ENCODE measurements around the gene DUSP5.

DUSP5 gene

DNA sequence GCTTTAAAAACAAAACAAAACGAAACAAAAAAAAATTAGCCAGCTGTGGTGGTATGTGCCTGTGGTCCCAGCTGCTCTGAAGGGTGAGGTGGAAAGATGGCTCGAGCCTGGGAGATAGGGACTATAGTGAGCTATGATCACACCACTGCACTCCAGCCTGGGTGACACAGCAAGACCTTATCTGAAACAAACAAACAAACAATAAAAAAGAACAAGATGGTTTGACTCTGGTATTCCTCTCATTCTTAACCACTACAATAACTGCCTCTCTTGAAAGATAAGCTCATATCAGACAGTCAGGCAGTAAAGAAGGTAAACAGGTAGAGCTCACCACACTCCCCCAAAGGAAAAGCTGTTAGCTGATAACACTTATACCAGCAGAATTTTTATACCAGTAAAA is 14.1 kb upstream of the DUSP5 start:
- DNase-seq, result no peak

DNA sequence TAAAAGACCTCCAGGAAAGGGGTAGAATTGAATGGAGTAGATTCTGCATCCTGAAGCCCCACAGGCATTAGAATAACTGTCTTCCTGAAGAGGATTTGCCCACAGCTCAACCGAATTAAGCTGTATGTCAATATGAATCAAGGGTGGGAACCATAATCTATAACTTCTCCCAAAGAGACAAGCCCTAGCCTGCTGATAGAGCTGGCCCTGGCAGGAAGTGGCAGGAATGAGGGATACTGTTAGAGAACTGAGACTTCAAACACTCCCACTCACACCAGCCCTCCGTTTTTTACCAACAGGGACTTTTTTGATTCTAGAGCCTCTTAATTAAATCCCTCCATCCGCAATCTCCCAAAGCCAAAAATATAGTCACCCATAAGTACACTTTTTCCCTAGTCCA is 12.2 kb upstream of the DUSP5 start:
- DNase-seq, result no peak

GRCh38 chr10:110486680-110487410 is 10.9 kb upstream of the DUSP5 start:
- DNase-seq, result no peak

DNA sequence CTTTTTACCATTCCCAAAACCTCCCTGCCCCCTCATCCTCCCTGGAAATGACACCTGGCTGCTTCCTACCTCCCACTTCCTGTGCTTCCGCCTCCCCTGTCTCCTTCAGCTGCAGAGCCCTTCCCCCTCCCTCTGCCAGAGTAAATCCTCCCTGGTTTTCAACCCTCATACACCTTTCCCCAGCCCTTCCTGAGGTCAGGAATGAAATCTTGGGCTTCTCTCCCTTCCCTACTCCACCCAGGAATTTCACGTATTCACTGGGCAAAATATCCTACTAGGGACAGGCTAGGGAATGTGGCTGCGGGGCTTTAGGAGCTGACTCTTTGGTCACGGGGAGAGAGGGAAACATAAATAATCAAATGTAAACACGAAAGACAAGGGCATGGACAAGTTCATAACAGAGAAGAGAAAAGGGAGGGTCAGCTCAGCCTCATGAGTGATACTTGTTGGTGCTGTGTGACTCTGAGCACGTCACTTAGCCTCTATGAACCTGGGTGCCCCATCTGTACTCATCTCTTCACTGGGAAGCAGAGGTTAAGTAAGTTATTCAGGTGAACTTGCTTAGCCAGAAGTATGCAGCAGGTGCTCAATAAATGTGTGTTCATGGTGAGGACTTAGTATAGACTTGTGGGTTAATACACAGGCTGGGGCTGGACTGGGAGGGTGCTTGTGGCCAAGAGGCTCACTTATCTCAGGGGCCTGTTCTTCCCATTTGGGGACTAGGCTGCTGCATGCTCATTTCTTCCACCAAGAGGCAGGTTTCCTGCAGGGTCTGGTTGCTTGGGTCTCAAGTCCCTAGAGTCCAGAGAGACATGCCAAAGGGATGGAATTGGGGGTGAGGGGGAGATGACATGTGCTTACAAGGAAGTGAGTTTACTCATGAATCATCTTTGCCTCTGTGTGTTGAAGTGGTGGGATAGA is 10.0 kb upstream of the DUSP5 start:
- no peak for DNase-seq

- no peak for DNase-seq
Measured at GRCh38 chr10:110488332-110488681, 9.4 kb upstream of the DUSP5 start.

DNA sequence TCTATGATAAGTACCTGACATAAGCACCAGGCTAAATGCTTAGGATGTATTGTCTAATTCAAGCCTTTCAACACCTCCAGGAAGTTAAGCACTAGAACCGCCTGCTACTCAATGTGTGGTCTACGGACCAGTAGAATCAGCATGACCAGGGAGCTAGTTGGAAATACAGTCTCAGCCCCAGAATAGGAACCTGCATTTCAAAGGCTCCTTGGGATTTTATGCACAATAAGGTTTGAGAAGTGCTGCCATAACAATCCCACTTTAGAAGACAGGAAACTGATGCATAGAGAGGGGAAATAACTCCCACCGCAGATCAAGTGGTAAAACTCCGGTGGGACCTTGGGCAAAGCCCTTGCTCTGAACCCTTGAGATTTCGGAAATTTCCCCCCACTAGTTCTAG is 8.8 kb upstream of the DUSP5 start:
- DNase-seq, result no peak

- DNase-seq, result no peak
Measured at GRCh38 chr10:110490640-110491039, 7.1 kb upstream of the DUSP5 start.

DNA sequence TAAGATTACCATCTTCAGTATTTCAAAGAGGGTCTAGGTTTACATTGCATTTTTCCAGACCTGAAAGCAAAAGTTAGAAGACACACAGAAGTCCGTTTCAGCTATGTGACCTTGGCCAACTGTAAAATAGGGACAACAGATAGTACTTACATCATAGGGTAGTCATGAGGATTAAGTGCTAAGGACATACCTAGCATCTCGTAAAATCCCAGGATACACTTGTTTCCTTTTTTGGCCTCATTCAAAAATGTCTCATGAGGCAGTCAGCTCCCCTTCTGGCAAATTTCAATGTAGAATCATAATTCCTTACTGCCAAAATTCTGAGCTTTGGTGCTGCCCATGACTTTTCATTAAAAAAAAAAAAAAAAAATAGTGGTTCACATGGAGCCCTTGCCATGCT is 6.4 kb upstream of the DUSP5 start:
- DNase-seq, result no peak

DNA sequence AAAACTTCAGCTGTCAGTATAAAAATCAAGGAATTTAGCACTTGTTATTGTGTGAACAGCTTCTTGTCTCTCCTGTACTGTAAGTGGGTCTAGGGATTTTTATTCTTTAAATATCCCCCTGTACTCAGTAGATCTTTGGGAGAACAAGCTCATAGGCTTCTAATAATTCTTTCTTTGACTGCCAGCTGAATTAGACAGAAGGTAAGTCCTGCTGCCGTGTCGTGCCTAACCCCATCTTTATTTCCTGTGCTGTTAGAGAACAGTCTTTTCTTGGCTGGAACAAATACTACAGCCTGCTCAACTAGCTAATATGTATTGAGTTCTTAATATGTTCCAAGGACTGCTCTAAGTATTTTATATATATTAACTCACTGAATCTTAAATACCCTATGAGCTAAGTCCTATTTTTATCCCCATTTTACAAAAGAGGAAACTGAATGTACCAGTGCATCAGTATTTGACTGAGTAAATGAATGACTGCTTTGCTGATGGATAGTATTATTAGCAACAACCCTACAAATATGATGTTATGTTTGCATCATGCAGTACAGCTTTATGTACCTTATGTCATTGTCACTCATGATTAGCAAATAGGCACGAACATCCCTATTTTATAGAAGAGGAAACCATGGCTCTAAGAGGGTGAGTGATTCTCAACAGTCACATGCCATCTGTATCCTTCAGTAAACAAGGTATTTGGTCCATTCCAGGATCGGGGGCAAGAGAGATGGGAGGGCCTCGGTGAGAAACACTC is 5.5 kb upstream of the DUSP5 start:
- no peak for DNase-seq

DNA sequence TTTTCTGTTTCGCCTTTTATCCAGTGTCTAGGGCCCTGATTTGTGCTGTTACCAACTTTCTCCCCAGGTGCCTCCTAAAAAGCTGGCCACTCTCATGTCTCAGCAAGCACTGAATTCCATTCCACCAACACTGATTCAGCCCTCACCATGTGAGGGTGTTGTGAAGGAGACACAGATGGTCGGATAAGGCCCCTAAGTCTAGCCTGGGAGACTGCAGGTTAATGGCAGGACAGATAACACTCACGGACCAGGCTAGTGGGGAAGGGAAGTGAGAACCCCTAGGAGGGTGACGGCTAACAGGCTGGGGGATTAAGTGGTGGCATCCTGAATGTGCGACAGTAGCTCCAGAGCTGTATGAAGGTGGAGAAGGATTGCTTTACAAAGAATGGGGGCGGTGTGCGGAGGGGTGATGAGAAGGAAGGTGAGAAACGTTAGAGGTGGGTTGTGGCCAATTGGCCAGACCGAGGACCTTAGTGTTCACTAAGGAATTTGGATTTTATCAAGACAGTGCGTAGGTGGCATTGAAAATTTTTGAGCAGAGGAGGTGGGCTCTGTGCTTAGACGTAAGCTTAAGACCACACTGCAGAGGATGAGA is 3.8 kb upstream of the DUSP5 start:
- DNase-seq, result no peak

- DNase-seq, result no peak
Measured at GRCh38 chr10:110494532-110494931, 3.2 kb upstream of the DUSP5 start.

DNA sequence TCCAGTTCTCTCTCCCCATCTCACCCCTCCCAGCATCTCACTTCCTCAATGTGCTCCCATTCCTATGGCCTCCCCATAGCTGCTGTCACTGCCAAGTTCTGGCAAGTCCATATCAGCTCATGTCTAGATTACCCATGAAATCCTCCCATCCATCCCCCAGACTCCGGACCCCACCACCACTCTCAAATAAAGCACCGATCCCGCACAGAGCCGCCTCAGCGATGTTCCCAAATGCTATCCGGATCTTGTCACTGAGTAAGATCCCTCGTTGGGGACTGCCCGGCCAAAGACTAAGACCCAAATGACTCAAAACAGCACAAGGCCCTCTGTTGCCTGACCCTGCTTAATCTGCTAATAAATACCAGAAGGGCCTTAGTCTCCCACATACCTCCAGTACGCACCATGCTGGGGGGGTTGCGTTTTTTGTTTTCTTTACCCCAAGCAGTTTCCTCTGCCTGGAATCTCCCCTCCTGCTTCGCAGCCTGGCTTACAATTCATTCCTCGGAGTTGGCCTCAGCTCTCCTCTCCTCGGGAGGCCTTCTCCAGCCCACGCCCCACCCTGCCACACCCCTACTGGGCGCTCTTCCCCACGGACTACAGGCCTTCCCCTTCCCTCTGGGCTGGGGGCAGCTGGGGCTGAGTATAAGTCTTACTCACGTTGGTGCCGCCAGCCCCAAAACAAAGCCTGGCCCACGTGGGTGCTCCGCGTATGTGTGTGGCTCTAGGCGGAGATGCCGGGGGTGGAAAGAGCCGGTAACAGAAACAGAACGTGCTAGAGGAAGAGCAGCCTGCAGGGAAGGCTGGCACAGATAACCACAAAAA is 1.8 kb upstream of the DUSP5 start:
- DNase-seq, result no peak

DNA sequence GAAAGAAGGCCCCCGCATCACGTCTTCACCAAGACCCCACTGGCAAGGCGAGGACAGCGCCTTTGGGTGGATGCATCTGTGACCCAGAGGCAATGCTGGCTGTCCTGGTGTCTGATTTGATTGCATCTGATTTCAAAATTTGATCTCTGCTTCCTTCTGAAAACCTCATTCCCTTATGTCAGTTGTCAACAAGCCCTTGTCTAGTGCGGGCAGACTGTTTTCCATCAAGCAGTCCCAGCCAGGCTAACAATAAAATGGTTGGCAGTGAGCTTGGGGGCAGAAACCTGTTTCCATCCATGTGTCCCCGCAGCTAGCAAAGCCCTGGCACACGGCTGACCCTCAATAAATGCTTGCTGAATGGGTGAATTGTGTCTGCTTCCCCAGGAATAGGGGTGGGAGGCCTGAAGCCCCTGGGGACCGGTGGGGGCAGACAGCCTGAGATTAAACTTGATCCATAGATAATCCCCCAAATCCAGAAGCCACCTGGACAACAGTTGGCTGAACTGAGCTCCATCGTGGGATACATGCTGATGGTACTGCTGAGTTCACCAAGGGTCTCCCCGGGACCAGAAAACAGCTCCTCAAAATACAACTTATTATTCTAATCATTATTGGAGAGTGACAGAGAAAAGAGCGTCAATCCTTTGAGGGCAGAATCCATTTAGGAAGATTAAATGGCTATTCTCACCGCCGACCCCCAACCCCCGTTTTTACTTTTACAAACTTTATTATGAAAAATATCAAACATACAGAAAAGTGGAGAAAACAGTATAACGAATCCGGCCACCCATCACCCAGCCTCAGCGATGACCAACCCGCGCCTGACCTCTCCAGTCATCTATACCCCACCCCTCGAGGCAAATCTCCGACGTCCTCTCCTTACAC is 912 bp upstream of the DUSP5 start:
- DNase-seq, result no peak

- DNase-seq, result no peak
Measured at GRCh38 chr10:110498087-110498981, 627 bp downstream of the DUSP5 start.

- DNase-seq, result peak; percentile 54
Measured at GRCh38 chr10:110498982-110499795, 1.5 kb downstream of the DUSP5 start.

DNA sequence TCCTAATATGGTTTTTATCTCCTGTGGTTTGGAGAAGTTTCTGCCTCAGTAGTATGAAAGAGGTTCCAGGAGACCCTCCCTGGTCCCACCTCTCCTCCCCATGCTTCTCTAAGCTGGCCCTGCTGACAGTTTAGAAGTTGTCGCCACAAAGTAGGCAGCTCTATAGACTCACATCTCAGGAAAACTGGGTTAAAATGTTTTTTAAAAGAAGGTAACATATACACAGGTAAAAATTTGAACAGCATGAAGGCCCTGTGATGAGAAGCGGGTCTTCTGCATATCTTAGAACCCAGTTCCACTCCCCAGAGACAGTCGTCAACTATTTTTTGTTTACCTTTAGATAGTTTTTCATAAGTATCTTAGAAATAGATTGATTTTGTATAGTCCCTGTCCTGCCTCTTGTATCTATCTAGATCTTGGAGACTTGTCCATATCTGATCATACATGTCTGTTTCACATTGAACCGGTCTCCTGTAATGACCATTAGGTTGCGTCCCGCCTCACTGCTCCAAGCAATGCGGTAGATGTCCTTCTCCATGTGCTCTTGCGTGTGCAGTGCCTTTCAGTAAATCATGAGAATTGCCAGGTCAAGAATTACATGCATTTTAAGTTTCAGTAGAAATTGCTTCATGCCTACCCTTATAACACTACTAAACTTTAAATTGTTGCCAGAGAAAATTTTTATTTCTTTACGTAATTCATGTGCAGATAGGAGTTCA is 2.2 kb downstream of the DUSP5 start:
- no peak for DNase-seq

DNA sequence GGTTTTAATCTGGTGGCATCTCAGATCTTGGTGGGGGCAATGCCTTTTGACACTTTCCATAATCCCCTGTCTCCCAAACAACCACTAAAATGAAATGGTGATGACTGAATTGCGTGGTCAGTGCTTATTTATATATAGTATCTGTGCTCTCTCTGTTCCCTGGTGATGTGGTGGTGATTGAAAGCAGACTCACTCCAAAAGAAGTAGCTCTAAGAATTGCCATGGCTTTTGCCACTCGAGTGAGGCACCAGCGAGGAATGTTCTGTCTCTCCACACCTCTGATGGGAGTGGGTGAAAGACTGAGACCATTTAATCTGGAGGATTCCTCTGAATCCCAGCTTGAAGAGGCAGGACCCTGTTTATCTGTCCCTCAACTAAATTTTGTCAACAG is 2.8 kb downstream of the DUSP5 start:
- DNase-seq, result no peak

DNA sequence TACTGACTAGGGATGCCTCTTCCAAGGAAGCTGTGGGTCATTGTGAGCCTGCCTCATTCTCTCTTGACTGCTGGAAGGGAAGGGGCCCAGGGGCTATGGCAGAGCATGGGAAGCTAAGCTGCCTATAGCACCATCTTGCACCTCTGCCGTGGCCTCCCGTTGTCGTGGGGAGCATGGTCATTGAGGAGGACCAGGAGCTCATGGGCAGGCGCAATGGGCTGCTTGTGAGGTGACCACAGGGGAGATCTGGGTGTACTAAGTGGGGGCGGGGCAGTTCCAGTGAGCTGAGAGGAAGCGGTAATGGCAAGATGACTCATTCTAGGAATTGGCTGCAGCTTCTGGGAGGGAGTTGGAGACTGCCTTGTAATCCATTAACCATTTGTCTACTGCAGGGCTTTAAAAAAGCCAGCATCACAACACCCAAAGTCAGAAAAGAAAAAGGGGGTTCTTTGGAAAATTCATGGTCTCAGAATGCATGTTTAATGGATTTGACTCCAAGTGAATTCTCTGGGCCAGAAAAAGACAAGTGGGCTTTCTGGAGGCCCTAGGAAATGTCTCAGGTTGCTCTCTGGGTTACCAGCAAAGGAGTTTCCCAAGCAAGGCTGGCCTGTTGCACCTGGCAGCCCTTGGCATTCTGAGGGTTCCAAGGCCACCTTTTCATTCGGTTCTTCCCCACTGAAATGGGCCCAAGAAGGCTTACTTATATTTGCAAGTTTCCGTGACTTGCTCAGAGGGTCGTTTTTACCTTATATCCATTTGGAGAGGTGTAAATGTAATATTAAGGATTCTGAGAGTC is 3.6 kb downstream of the DUSP5 start:
- peak; percentile 75 for DNase-seq
